HG03280 (cell line): Measurements from ENCODE around the gene MYO18B.

Experiments
- ATAC-seq: cut with Tn5 transposase; IDR thresholded peaks from one replicate; pipeline ENCODE4 v1.9.1; 2021; ENCODE audit warnings: mild to moderate bottlenecking, moderate library complexity; ENCODE audit not compliant: unreplicated experiment

MYO18B gene

DNA sequence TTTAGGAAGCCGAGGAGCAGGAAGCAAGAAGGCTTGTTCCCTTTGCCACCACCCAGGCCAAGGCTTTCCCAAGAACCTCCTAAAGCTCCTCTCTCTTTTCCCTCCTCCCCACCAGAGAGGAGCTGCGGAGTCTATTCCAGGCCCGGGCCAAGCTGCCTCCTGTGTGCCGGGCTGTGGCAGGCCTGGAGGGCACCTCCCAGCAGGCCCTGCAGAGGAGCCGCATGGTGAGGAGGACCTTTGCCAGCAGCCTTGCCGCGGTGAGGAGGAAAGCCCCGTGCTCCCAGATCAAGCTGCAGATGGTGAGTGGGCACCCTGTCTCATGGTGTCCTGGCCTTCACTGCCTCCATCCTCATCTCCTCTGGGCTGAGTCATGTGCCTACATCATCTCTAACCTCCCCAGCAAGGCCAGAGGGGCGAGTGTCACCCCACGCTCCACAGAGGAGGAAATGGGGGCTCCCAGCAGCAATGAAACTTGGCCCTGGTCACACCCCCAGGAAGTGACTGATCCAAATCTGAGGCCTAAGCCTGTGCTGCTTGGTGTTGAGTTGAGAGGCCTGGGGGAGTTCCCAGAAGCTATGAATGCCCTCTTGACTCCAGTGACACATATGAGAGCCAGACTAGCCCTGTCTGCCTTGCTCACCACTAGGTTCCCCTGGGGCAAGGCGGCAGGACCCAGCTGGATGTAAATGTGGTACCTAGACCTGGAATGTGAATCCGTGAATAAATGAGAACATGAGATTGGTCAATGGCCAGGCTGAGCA lies 104.2 kb downstream of the MYO18B start:
- ATAC-seq = no peak

GRCh38 chr22:25847451-25847850 lies 105.5 kb downstream of the MYO18B start:
- ATAC-seq = no peak

GRCh38 chr22:25848954-25849353 lies 107.0 kb downstream of the MYO18B start:
- ATAC-seq = no peak

DNA sequence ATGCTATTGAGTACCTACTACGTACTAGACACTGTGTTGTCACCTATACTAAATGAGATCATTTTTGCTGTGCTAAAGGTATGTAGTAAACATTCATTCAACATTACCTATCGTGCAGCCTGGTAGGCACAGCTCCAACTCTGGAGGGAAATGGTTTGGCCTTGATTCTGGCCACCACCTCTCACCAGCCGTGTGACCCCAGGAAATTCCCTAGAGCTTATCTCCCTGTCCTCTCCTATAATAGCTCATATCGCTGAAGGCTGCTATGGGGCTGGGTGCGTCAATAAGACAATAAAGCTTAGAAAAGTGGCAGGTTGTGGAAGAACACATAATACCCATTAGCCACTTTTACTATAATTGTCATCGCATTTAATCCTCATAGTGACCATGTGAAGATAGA lies 107.5 kb downstream of the MYO18B start:
- no peak for ATAC-seq

DNA sequence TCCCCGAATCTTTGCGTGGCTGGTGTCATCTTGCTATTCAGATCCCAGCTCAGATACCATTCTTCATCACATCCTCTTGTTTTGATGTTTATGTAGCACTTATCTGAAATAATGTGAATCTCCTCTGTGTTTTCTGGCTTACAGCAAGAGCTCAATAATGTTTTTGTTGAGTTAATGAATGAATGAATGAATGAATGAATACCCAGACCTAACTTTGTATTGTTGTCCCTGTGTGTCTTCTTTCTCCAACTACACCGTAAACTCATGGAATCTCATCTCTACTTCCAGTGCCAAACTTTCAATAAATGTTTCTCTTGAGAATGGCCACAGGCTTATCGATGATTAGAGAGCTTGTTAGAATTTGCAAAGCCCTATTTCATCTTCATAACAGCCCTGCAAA lies 110.2 kb downstream of the MYO18B start:
- ATAC-seq = no peak

DNA sequence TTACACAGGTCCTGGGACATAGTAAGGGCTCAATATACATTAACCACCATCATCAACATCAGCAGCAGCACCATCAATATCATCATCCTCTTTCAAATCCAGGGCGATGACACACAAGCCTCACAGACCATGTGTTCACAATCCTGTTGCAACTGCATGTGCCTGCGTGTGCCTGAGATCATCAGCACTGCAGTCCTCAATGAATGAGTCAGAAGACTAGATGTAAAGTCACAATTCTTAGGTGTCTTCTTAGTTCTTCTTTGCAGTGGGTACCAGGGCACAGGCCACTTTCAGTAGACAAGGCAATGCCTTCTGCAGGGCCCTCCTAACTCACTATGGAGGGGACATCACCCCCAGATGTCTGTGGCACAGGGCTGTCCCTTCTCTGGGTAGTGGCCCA lies 111.1 kb downstream of the MYO18B start:
- ATAC-seq = no peak

DNA sequence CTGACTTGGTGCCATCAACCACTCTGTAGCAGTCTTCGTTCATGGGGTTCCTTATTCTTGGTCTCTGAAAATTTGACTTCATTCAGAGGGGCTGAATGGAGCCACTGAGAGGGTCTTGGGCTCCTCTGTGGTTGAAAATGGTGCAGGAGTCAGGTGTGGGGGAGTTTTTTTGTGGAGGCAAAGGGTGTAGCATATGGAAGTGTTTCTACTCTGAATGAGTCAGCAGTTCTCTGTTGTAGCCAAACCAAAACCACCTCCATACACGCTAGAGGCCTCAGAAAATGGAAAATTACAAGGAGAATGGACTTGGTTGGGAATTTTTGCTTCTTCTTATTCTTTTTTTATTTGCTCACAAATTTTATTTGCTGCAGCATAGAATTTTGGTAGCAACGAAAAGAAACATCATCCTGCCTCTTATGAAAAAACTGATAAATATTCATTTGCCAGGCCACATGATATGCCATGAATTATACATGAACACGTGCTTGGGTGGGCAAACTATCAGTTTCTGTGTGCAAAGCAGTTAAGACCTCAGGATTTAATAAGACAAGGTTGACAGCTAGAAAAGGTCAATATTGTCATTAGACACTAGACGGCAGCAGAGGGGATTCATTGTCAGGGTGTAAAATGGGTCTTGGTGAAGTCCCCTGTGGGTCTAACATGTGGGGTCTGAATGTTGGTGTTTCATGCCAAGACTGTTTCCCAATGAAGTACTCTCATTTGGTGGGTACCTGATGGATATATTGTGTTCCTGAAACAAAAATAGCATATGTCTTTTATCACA lies 111.7 kb downstream of the MYO18B start:
- ATAC-seq = no peak

GRCh38 chr22:25869771-25870170 lies 127.8 kb downstream of the MYO18B start:
- ATAC-seq = no peak

DNA sequence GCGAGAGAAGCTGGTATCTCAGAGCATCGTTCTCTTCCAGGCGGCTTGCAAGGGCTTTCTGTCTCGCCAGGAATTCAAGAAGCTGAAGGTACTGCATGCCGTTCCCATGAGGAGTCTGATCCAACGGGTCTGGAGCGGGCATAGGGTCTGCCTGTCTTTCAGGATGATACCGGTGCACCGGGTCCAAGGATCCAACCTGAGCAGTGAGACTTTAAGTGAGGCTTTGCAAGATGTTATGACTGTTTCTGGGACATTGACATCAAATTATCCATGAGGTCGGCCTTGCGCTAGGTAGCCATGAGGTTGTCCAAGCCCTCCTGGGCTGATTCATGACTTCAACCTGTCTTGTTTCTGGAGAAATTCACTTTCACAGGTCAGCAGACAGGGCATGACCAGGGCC lies 132.3 kb downstream of the MYO18B start:
- ATAC-seq = no peak

- ATAC-seq = no peak
Measured at GRCh38 chr22:25875461-25875860, 133.5 kb downstream of the MYO18B start.

DNA sequence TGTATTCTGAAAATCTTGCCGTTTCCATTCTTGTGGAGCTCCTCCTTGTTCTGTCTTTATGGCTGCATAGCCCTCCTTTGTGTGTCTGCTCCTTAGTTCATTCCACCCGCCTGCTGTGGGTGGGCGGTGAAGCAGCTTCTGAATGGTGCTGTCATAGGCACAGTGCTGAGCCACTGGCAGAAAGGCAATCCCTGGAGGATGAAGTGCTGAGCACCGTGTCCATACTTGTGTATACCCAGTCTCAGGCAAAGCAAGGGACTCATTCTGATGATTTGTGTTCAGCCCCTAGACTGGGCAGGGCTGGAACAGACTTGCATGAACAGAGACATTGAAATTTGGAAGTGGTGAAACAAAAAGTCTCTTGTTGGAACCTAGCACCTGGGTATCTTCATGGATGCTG lies 134.9 kb downstream of the MYO18B start:
- no peak for ATAC-seq

DNA sequence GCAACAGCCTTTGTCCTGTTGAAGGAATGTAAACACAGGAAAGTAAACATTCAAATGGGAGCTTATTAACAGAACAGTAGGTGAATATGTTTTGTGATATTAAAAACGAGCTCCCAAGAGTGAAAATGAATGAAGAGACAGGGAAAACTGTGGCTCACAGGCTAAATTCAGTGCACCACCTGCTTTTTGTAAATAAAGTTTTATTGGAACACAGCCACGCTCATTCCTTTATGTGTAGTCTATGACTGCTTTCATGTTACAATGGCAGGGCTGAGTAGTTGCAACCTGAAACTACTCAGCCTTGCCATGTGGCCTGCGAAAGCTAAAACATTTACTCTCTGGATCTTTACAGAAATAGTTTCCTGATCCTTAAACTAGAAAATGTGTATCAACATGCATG lies 136.9 kb downstream of the MYO18B start:
- no peak for ATAC-seq

DNA sequence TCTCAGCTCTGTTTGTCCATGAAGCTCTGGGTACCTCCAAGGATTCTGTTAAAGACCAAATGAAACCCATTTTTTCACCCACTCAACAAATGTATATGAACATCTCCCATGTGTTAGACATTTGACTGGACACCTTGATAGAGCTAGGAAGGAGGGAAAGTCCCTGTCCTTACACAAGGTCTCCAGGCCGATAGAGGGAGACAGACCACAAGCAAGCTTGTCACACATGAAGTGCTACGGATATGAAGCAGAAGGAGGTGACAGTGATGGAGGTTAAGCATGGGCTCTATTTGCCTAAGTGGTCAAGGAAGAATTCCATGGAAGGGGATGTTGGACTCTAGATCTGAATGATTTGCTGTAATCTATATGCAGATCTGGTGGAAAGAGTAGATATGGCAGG lies 138.5 kb downstream of the MYO18B start:
- ATAC-seq = no peak

DNA sequence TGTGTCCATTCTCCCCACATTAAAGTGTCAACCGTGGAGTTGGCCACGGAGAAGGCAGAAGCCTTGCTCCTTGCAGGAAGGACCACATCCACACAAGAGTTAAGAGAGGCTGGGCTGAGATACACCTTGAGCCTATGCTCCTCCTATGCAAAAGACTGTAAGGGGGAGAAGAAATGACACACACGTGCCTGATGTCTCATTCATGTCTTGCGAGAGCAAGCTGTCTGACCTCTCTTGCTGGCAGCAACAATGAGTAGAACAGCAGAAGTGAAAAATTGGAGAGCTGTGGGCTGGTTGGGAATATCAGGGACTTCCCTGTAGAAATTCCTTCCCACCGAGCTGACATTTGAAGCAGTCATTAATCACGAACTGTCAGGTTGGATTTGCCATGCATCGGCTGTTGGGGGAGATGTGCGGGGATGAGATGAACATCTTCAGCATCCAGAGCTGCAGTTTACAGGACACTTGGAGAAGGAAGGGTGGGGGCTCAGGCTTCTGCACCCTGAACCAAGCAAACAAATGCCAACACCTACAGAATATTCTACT lies 139.3 kb downstream of the MYO18B start:
- no peak for ATAC-seq

DNA sequence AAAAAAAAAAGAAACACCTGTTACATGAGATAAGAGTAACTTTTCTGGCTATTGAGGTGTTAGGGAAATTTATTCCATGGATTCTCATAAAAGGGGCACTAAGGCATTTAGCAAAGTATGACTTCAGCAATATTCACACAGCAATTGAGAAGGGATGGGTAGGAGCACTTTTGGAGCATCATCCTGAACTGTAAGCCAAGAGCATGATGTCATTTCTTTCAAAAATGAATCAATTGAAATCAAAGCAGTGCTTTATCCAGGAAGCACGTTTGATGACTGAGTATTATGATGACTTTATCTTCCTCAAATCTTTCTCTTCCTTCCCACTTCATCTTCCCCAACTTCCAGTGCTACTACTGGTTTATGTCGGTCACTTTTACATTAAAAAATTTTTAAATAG lies 140.4 kb downstream of the MYO18B start:
- ATAC-seq = no peak

- ATAC-seq = no peak
Measured at GRCh38 chr22:25883482-25884033, 141.6 kb downstream of the MYO18B start.

DNA sequence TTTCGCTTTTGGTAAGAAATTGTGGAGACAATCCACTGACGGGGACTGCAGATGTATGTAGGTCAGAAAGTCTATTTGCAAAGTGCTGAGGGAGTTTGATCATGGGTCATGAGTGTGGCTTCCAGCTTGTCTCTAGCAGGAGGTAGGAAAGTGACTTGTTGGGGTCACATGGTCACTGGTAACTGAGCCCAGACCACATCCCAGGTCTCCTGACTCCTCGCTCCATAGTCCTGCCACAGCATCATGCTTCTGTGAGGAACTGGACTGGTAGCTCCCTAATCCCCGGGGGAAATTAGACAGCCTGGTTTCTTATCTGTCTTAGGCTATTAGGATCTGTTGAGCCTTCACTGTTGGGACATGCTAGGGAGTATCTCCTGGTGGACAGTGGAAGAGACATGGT lies 142.1 kb downstream of the MYO18B start:
- ATAC-seq = no peak

DNA sequence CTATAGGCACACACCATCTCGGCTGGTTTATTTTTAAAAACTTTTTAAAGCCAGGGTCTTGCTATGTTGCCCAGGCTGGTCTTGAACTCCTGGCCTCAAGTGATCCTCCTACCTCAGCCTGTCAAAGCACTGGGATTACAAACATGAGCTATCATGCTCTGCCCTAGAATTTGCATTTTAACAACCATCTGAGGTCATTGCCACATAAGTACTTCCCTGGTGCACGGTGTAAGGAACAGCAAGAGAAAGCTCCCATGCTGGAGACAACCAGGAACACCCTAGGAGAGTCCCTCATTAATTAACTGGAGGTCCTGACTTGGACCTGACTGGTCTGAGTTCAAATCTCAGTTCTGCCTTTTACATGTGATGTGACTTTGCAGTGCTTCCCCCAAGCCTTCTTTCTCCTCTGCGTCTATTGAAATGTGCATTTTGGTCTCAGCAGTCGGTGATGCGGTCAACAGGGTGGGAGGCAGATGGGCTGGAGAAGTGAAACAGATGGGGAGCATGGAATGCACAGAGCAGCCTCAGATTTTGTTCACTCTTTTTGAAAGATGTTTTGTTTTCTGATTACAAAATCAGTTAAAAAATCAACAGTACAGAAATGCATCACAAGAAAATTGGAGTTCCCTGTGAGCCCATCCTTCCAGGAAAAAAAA lies 146.5 kb downstream of the MYO18B start:
- ATAC-seq = no peak

- ATAC-seq = no peak
Measured at GRCh38 chr22:25890651-25891050, 148.7 kb downstream of the MYO18B start.

DNA sequence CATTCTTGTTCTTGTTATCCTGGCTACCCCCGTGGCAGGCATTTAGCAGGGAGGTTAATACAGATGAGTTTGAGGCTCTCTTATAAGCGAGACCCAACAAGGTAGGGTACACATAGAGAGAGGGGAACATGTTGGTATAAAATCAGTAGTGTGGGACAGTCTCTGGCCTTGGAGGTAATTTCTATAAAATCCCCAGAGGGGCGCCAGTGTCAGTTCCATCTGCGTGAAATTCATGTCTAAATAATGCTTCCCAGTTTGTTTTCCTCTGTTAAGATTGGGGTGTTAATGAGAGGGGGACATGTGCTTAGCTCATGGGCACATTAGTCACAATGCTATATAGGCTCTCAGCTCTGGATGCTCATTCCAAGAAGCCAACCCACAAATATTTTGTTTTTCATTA lies 150.7 kb downstream of the MYO18B start:
- ATAC-seq = no peak

- no peak for ATAC-seq
Measured at GRCh38 chr22:25895678-25896077, 153.7 kb downstream of the MYO18B start.
